BLaER1 (cell line): ENCODE measurements around the gene HOXC9.

ENCODE experiments used
- H3K27ac ChIP-seq: shearing (Covaris generic); formaldehyde crosslinking; 2 replicates; pipeline ENCODE4 v1.8.1; 2022
- H3K27me3 ChIP-seq: shearing (Covaris generic); formaldehyde crosslinking; 2 replicates; pipeline ENCODE4 v1.8.1; 2022
- H3K36me3 ChIP-seq: shearing (Covaris generic); formaldehyde crosslinking; 2 replicates; pipeline ENCODE4 v1.8.1; 2022
- H3K4me1 ChIP-seq: shearing (Covaris generic); formaldehyde crosslinking; 2 replicates; pipeline ENCODE4 v1.8.1; 2022
- H3K4me2 ChIP-seq: shearing (Covaris generic); formaldehyde crosslinking; 2 replicates; pipeline ENCODE4 v1.8.1; 2022
- H3K4me3 ChIP-seq: shearing (Covaris generic); formaldehyde crosslinking; 2 replicates; pipeline ENCODE4 v1.8.1; 2022
- H3K9ac ChIP-seq: shearing (Covaris generic); formaldehyde crosslinking; 2 replicates; pipeline ENCODE4 v1.8.1; 2022
- H3K9me3 ChIP-seq: shearing (Covaris generic); formaldehyde crosslinking; 2 replicates; pipeline ENCODE4 v1.8.1; 2022
- H4K20me1 ChIP-seq: shearing (Covaris generic); formaldehyde crosslinking; 2 replicates; pipeline ENCODE4 v1.8.1; 2022
- Cebpa-rat ChIP-seq: shearing (Covaris generic); IDR thresholded peaks from 2 replicates; pipeline ENCODE4 v1.8.1; 2022

Gene HOXC9

GRCh38 chr12:54046809-54047159, 46.8 kb downstream of the HOXC9 start:
- peaks cover 100% of the 10 kb centered on the region for H3K27me3 ChIP-seq
- no peak overlapping the region for H3K4me2 ChIP-seq
- peaks cover 83% of the 10 kb centered on the region for H4K20me1 ChIP-seq
- no peaks in the 10 kb centered on the region for H3K36me3 ChIP-seq
- no peak overlapping the region for H3K27ac ChIP-seq
- H3K9ac ChIP-seq, result no peak overlapping the region
- H3K9me3 ChIP-seq, result peaks cover 19% of the 10 kb centered on the region
- no peak overlapping the region for H3K4me3 ChIP-seq
- no peaks in the 10 kb centered on the region for H3K4me1 ChIP-seq
- TF ChIP-seq Cebpa-rat, result no peak

- peaks cover 84% of the 10 kb centered on the region for H4K20me1 ChIP-seq
- peaks cover 100% of the 10 kb centered on the region for H3K27me3 ChIP-seq
- no peak overlapping the region for H3K9ac ChIP-seq
- no peak for TF ChIP-seq Cebpa-rat
- no peak overlapping the region for H3K4me2 ChIP-seq
- no peak overlapping the region for H3K27ac ChIP-seq
- peaks cover 24% of the 10 kb centered on the region for H3K9me3 ChIP-seq
- H3K4me3 ChIP-seq, result no peak overlapping the region
- no peaks in the 10 kb centered on the region for H3K4me1 ChIP-seq
- no peaks in the 10 kb centered on the region for H3K36me3 ChIP-seq
Observed at GRCh38 chr12:54047160-54047963, 47.4 kb downstream of the HOXC9 start.

- TF ChIP-seq Cebpa-rat, result no peak
- Histone ChIP-seq H3K36me3 (no peaks in the 10 kb centered on the region), H3K9ac (no peak overlapping the region), H3K4me3 (no peak overlapping the region), H4K20me1 (peaks cover 89% of the 10 kb centered on the region), H3K27ac (no peak overlapping the region), H3K4me2 (no peak overlapping the region), H3K27me3 (peaks cover 100% of the 10 kb centered on the region), H3K4me1 (no peaks in the 10 kb centered on the region), H3K9me3 (peaks cover 30% of the 10 kb centered on the region)
Observed at GRCh38 chr12:54047964-54048303, 48.0 kb downstream of the HOXC9 start.

- Histone ChIP-seq H3K4me1 (no peaks in the 10 kb centered on the region), H3K36me3 (no peaks in the 10 kb centered on the region), H3K4me2 (no peak overlapping the region), H3K27me3 (peaks cover 100% of the 10 kb centered on the region), H4K20me1 (peaks cover 96% of the 10 kb centered on the region), H3K4me3 (no peak overlapping the region), H3K27ac (no peak overlapping the region), H3K9ac (no peak overlapping the region), H3K9me3 (peaks cover 36% of the 10 kb centered on the region)
- TF ChIP-seq Cebpa-rat, result no peak
Observed at GRCh38 chr12:54048406-54049093, 48.6 kb downstream of the HOXC9 start.

GRCh38 chr12:54049108-54049507, 49.1 kb downstream of the HOXC9 start:
- Histone ChIP-seq H3K9ac (no peak overlapping the region), H3K27me3 (peaks cover 100% of the 10 kb centered on the region), H3K4me2 (no peak overlapping the region), H3K4me1 (no peaks in the 10 kb centered on the region), H3K36me3 (no peaks in the 10 kb centered on the region), H3K9me3 (peaks cover 41% of the 10 kb centered on the region), H3K27ac (no peak overlapping the region), H3K4me3 (no peak overlapping the region), H4K20me1 (peaks cover 90% of the 10 kb centered on the region)
- TF ChIP-seq Cebpa-rat, result no peak

- Histone ChIP-seq H3K9ac (no peak overlapping the region), H3K4me1 (no peaks in the 10 kb centered on the region), H3K4me3 (no peak overlapping the region), H3K27me3 (peaks cover 100% of the 10 kb centered on the region), H3K36me3 (no peaks in the 10 kb centered on the region), H3K27ac (no peak overlapping the region), H3K4me2 (no peak overlapping the region), H3K9me3 (peaks cover 41% of the 10 kb centered on the region), H4K20me1 (peaks cover 81% of the 10 kb centered on the region)
- no peak for TF ChIP-seq Cebpa-rat
Observed at GRCh38 chr12:54050482-54050810, 50.5 kb downstream of the HOXC9 start.

GRCh38 chr12:54051026-54051842, 51.3 kb downstream of the HOXC9 start:
- Histone ChIP-seq H3K4me1 (no peaks in the 10 kb centered on the region), H3K4me2 (no peak overlapping the region), H3K9me3 (peaks cover 41% of the 10 kb centered on the region), H3K36me3 (no peaks in the 10 kb centered on the region), H3K9ac (no peak overlapping the region), H3K4me3 (no peak overlapping the region), H3K27ac (no peak overlapping the region), H4K20me1 (peaks cover 82% of the 10 kb centered on the region), H3K27me3 (peaks cover 100% of the 10 kb centered on the region)
- TF ChIP-seq Cebpa-rat, result no peak

- Histone ChIP-seq H3K4me3 (no peak overlapping the region), H3K4me2 (no peak overlapping the region)
Observed at GRCh38 chr12:54051874-54052437, 52.0 kb downstream of the HOXC9 start.

GRCh38 chr12:54052438-54053002, 52.6 kb downstream of the HOXC9 start:
- no peak overlapping the region for H3K4me3 ChIP-seq
- TF ChIP-seq Cebpa-rat, result no peak
- peaks cover 83% of the 10 kb centered on the region for H4K20me1 ChIP-seq
- H3K9me3 ChIP-seq, result peaks cover 32% of the 10 kb centered on the region
- no peak overlapping the region for H3K9ac ChIP-seq
- no peak overlapping the region for H3K27ac ChIP-seq
- H3K4me2 ChIP-seq, result no peak overlapping the region
- H3K27me3 ChIP-seq, result peaks cover 100% of the 10 kb centered on the region
- H3K36me3 ChIP-seq, result no peaks in the 10 kb centered on the region
- H3K4me1 ChIP-seq, result no peaks in the 10 kb centered on the region

More at GRCh38 chr12:54051874-54052437, 52.0 kb downstream of the HOXC9 start:
- H3K36me3 ChIP-seq, result no peaks in the 10 kb centered on the region
- no peak overlapping the region for H3K9ac ChIP-seq
- peaks cover 100% of the 10 kb centered on the region for H3K27me3 ChIP-seq
- peaks cover 83% of the 10 kb centered on the region for H4K20me1 ChIP-seq
- no peak overlapping the region for H3K27ac ChIP-seq
- peaks cover 38% of the 10 kb centered on the region for H3K9me3 ChIP-seq
- no peak for TF ChIP-seq Cebpa-rat
- H3K4me1 ChIP-seq, result no peaks in the 10 kb centered on the region
